Gastrocnemius medialis (tissue), 4 donors: ENCODE results near the gene RGP1.

ENCODE experiments used
- CTCF ChIP-seq, 5 experiments: fragments of 450-650 bp in 3 of 5; fragments of 200-600 bp in 2 of 5; sonication (generic) in 2 of 5; IDR thresholded peaks in 4 of 5; conservative IDR thresholded peaks in 1 of 5; 1 replicate in 4 of 5; 2 replicates in 1 of 5; pipeline ENCODE4 v1.5.1; 2016 to 2019; ENCODE audit warnings: antibody characterized with exemption in 5 of 5, mild to moderate bottlenecking in 3 of 5, moderate library complexity in 3 of 5
- POLR2A ChIP-seq, 2 donors: fragments of 450-650 bp; IDR thresholded peaks; one replicate each; pipeline ENCODE4 v1.6.1; 2017; ENCODE audit warnings: antibody characterized with exemption in 2 of 2, mild to moderate bottlenecking in 2 of 2, moderate library complexity in 2 of 2

- no peak for TF ChIP-seq CTCF (IDR thresholded peaks at IDR 0.05 in 4 of 5, conservative IDR thresholded peaks at IDR 0.05 in 1 of 5)
- no peak for TF ChIP-seq POLR2A (IDR thresholded peaks at IDR 0.05)
These were observed 598 bp downstream of the RGP1 start for GRCh38 chr9:35749515-35750255.
